ENCODE measurements around the gene SASH1. TPM values are rescaled to one million over a fixed set of nuclear protein-coding genes. Genes with fewer than 3 reads are reported as not detected.

SASH1 gene
- total and polyA plus RNA-seq, 11 donors = 10.7 to 47.5 (median 28.2) TPM

GRCh38 chr6:148370176-148370575, 27.5 kb downstream of the SASH1 start:
- ATAC-seq (no peak), DNase-seq (no peak)
- no peaks in the 10 kb centered on the region for H3K36me3 ChIP-seq
- H3K9me3 ChIP-seq = no peaks in the 10 kb centered on the region
- no peaks in the 10 kb centered on the region for H3K27me3 ChIP-seq
- peaks cover 0 to 78% (median 46%) of the 10 kb centered on the region in 12 donors for H3K4me1 ChIP-seq
- TF ChIP-seq CTCF (IDR thresholded peaks at IDR 0.05) (no peak), POLR2A (IDR thresholded peaks at IDR 0.05) (no peak)
- WGBS, 4 donors = 97 to 100% (median 99%) methylated on average over 2 of the region's 2 CpGs
- H3K27ac ChIP-seq = peak overlapping the region in 4 of 12 donors; percentile 29 to 93 (median 65)
- intact Hi-C loops (cut with DNase I) = no loop called here
- H3K4me3 ChIP-seq = no peak overlapping the region

GRCh38 chr6:148374040-148374774, 31.6 kb downstream of the SASH1 start:
- H3K9me3 ChIP-seq = no peaks in the 10 kb centered on the region
- ATAC-seq (no peak), DNase-seq (no peak)
- intact Hi-C loops (cut with DNase I) = no loop called here
- TF ChIP-seq CTCF (IDR thresholded peaks at IDR 0.05) = no peak
- TF ChIP-seq POLR2A (IDR thresholded peaks at IDR 0.05) = no peak
- H3K4me3 ChIP-seq = no peak overlapping the region
- peak overlapping the region in 1 of 12 donors; percentile 10 for H3K27ac ChIP-seq
- peaks cover 0 to 58% (median 14%) of the 10 kb centered on the region in 12 donors for H3K4me1 ChIP-seq
- H3K36me3 ChIP-seq = no peaks in the 10 kb centered on the region
- WGBS, 4 donors = 76 to 83% (median 81%) methylated on average over 5 of the region's 5 CpGs
- no peaks in the 10 kb centered on the region for H3K27me3 ChIP-seq

- no peaks in the 10 kb centered on the region for H3K9me3 ChIP-seq
- 75 to 87% (median 81%) methylated on average over 5 of the region's 5 CpGs for WGBS, 4 donors
- no peak for ATAC-seq
- no peaks in the 10 kb centered on the region for H3K36me3 ChIP-seq
- H3K4me1 ChIP-seq = peaks cover 0 to 62% (median 15%) of the 10 kb centered on the region in 12 donors
- H3K4me3 ChIP-seq = no peak overlapping the region
- TF ChIP-seq POLR2A (IDR thresholded peaks at IDR 0.05) = no peak
- no peak for TF ChIP-seq CTCF (IDR thresholded peaks at IDR 0.05)
- H3K27ac ChIP-seq = no peak overlapping the region
- intact Hi-C loops (cut with DNase I) = no loop called here
- no peak for DNase-seq
- no peaks in the 10 kb centered on the region for H3K27me3 ChIP-seq
Measured at GRCh38 chr6:148375401-148375800, 32.8 kb downstream of the SASH1 start.

GRCh38 chr6:148379481-148379880, 36.8 kb downstream of the SASH1 start:
- Histone ChIP-seq H3K27me3 (no peaks in the 10 kb centered on the region), H3K27ac (peak overlapping the region in 1 of 12 donors; percentile 3), H3K36me3 (no peaks in the 10 kb centered on the region), H3K9me3 (no peaks in the 10 kb centered on the region), H3K4me1 (peaks cover 0 to 77% (median 23%) of the 10 kb centered on the region in 12 donors), H3K4me3 (no peak overlapping the region)
- intact Hi-C loops (cut with DNase I) = no loop called here
- TF ChIP-seq POLR2A (IDR thresholded peaks at IDR 0.05) (no peak), CTCF (IDR thresholded peaks at IDR 0.05) (no peak)
- DNase-seq (no peak), ATAC-seq (no peak)
- 93 to 97% (median 95%) methylated on average over 5 of the region's 5 CpGs for WGBS, 4 donors

Measured in heart left ventricle (tissue), 16 donors.